Renal cortex interstitium (tissue), 11 donors: ENCODE measurements around the gene GPR161. TPM values are rescaled to one million over a fixed set of nuclear protein-coding genes. Genes with fewer than 3 reads are reported as not detected.
"Not testable (repeated sequence)": the region's sequence is repeated elsewhere in the genome, so short reads cannot be mapped to it uniquely, and the experiment has no call there.

Experiments
- DNase-seq, 11 donors: peaks; one replicate each; pipeline ENCODE4 v3.0.0-alpha.2; 2013; ENCODE audit warnings: low read depth in 9 of 11, low spot score in 4 of 11; ENCODE audit errors: extremely low read depth in 1 of 11
- polyA plus RNA-seq, 3 donors: library from polyadenylated mRNA; unstranded; fragments of 120-200 nt; gene quantifications; one replicate each; pipeline ENCODE4 v1.2.1, GENCODE V29; 2013; ENCODE audit not compliant: insufficient read length in 3 of 3

Gene GPR161
- polyA plus RNA-seq, 3 donors, result 16.7 to 23.9 (median 20.0) TPM

- DNase-seq, result no peak
Observed at GRCh38 chr1:168155910-168156309, 19.2 kb upstream of the GPR161 start.

- not testable (repeated sequence) for DNase-seq
Observed at GRCh38 chr1:168154707-168155106, 18.0 kb upstream of the GPR161 start.

- DNase-seq, result no peak
Observed at GRCh38 chr1:168151935-168152334, 15.2 kb upstream of the GPR161 start.

GRCh38 chr1:168150283-168150682 is 13.6 kb upstream of the GPR161 start:
- DNase-seq, result no peak

GRCh38 chr1:168148916-168149315 is 12.2 kb upstream of the GPR161 start:
- no peak for DNase-seq

GRCh38 chr1:168146626-168147025 is 9.9 kb upstream of the GPR161 start:
- no peak for DNase-seq

- no peak for DNase-seq
Observed at GRCh38 chr1:168146160-168146539, 9.4 kb upstream of the GPR161 start.

- peak in 9 of 11 donors; percentile 55 to 83 (median 79) for DNase-seq
Observed at GRCh38 chr1:168145184-168146159, 8.7 kb upstream of the GPR161 start.

- no peak for DNase-seq
Observed at GRCh38 chr1:168141871-168142385, 5.2 kb upstream of the GPR161 start.

GRCh38 chr1:168139070-168139469 is 2.3 kb upstream of the GPR161 start:
- no peak for DNase-seq

- no peak for DNase-seq
Observed at GRCh38 chr1:168138134-168138533, 1.4 kb upstream of the GPR161 start.

- DNase-seq, result no peak
Observed at GRCh38 chr1:168137515-168137821, 738 bp upstream of the GPR161 start.

- DNase-seq, result peak in 5 of 11 donors; percentile 2 to 35 (median 27)
Observed at GRCh38 chr1:168135921-168136708, 615 bp downstream of the GPR161 start.

- peak in 1 of 11 donors; percentile 26 for DNase-seq
Observed at GRCh38 chr1:168135116-168135920, 1.4 kb downstream of the GPR161 start.

- no peak for DNase-seq
Observed at GRCh38 chr1:168134642-168135041, 2.1 kb downstream of the GPR161 start.

GRCh38 chr1:168134132-168134531 is 2.6 kb downstream of the GPR161 start:
- no peak for DNase-seq

GRCh38 chr1:168129933-168130332 is 6.8 kb downstream of the GPR161 start:
- no peak for DNase-seq

- DNase-seq, result no peak
Observed at GRCh38 chr1:168127503-168127902, 9.2 kb downstream of the GPR161 start.

- no peak for DNase-seq
Observed at GRCh38 chr1:168125051-168125450, 11.7 kb downstream of the GPR161 start.
